ENCODE measurements around the gene TMIE. TPM values are rescaled to one million over a fixed set of nuclear protein-coding genes. Genes with fewer than 3 reads are reported as not detected.

TMIE gene
- total RNA-seq, 1 donor from 2014 or later, result 1.7 TPM

DNA sequence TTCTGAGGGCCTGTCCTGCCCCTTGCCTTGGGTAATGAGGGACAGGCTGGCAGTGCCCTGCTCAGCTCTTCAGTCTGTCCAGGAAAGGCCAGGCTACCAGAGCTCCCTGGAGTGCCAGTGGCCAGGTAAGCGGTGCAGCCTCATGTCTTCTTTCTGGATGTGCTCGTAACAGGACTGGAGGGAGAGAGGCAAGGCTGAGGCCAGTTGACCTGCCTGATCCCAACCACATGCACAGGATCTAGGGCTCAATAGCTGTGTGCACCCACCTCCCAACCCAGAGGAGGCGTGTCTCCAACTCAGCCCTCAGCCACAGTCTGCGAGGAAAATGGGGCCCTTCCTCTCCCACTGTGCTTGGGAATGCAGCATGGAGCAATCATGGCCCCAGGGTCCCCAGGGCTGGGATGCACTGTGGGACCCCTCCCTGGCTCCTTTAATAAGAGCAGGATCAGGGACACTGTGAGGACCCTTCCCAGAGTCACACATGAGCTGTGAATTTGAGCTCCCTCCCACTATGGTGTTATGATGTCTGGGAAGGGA lies 30.2 kb upstream of the TMIE start:
- DNase-seq (peak; percentile 53), ATAC-seq (no peak)
- H3K4me3 ChIP-seq, result no peak overlapping the region
- intact Hi-C loops (cut with DNase I), result no loop called here
- H3K9me3 ChIP-seq, result no peaks in the 10 kb centered on the region
- H3K27ac ChIP-seq, result no peak overlapping the region
- peaks cover 6% of the 10 kb centered on the region for H3K36me3 ChIP-seq
- TF ChIP-seq, protein P1, sequence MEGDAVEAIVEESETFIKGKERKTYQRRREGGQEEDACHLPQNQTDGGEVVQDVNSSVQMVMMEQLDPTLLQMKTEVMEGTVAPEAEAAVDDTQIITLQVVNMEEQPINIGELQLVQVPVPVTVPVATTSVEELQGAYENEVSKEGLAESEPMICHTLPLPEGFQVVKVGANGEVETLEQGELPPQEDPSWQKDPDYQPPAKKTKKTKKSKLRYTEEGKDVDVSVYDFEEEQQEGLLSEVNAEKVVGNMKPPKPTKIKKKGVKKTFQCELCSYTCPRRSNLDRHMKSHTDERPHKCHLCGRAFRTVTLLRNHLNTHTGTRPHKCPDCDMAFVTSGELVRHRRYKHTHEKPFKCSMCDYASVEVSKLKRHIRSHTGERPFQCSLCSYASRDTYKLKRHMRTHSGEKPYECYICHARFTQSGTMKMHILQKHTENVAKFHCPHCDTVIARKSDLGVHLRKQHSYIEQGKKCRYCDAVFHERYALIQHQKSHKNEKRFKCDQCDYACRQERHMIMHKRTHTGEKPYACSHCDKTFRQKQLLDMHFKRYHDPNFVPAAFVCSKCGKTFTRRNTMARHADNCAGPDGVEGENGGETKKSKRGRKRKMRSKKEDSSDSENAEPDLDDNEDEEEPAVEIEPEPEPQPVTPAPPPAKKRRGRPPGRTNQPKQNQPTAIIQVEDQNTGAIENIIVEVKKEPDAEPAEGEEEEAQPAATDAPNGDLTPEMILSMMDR (IDR thresholded peaks at IDR 0.05), result no peak
- no peaks in the 10 kb centered on the region for H3K4me1 ChIP-seq
- no peaks in the 10 kb centered on the region for H3K27me3 ChIP-seq

DNA sequence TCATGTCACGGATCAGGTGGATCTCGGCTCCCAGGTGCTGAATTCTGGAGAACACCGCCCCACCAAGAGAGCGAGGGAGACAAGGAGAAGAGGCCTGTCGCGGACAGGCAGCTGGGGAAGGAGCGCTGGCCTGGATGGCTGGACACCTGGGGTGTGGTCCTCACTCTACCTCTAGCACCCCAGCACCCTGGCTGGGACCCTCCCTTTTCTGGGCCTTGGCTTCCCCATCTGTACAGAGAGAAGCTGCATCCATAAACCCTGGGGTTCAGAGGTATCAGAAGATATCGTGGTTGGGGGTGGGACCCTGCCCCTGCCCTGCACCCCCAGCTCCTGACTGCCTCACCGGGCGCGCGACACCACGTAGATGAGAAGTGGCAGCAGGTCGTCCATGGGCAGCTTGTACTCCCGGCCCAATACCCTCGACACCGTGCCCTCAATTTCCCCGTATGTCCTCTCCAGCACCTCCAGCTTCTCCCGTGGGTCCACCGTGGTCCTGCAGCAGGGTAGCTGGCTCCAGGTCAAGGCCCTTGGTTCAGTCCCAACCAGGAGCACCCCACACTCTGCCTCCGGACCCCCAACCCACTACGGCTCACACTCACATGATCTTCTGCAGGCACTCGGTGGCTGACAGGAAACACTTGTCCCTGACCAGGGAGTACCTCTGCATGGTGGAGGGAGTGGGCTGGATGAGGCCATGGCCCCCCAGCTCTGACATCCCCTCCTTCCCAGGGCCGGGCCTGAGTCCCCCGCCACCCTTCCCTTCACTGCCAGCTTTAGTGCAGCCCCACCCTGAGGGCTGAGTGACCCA lies 29.4 kb upstream of the TMIE start:
- Histone ChIP-seq H3K4me3 (no peak overlapping the region), H3K27me3 (no peaks in the 10 kb centered on the region), H3K9me3 (no peaks in the 10 kb centered on the region), H3K27ac (no peak overlapping the region), H3K36me3 (peaks cover 6% of the 10 kb centered on the region), H3K4me1 (no peaks in the 10 kb centered on the region)
- intact Hi-C loops (cut with DNase I), result no loop called here
- no peak for ATAC-seq
- TF ChIP-seq, protein P1 (IDR thresholded peaks at IDR 0.05), result no peak
- DNase-seq, result peak; percentile 59

DNA sequence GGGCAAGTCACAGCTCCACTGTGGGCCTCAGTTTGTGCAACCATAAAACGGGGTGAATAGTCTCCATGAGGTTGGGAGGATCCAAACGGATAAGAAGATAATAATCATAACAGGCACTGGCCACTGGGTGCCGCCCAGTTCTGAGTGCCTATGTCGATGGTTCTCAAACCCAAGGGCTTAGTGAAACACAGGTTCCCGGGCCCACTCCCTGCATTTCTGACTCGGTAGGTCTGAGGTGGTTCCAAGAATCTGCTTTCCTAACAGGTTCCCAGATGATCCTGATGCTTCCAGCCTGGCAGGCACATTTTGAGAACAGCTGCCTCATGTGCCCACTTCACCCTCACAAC lies 28.9 kb upstream of the TMIE start:
- peak; percentile 46 for DNase-seq
- no peak for ATAC-seq
- intact Hi-C loops (cut with DNase I), result no loop called here
- Histone ChIP-seq H3K4me3 (no peak overlapping the region), H3K36me3 (peaks cover 6% of the 10 kb centered on the region), H3K4me1 (no peaks in the 10 kb centered on the region), H3K27me3 (no peaks in the 10 kb centered on the region), H3K27ac (no peak overlapping the region), H3K9me3 (no peaks in the 10 kb centered on the region)
- TF ChIP-seq, protein P1 (IDR thresholded peaks at IDR 0.05), result no peak

DNA sequence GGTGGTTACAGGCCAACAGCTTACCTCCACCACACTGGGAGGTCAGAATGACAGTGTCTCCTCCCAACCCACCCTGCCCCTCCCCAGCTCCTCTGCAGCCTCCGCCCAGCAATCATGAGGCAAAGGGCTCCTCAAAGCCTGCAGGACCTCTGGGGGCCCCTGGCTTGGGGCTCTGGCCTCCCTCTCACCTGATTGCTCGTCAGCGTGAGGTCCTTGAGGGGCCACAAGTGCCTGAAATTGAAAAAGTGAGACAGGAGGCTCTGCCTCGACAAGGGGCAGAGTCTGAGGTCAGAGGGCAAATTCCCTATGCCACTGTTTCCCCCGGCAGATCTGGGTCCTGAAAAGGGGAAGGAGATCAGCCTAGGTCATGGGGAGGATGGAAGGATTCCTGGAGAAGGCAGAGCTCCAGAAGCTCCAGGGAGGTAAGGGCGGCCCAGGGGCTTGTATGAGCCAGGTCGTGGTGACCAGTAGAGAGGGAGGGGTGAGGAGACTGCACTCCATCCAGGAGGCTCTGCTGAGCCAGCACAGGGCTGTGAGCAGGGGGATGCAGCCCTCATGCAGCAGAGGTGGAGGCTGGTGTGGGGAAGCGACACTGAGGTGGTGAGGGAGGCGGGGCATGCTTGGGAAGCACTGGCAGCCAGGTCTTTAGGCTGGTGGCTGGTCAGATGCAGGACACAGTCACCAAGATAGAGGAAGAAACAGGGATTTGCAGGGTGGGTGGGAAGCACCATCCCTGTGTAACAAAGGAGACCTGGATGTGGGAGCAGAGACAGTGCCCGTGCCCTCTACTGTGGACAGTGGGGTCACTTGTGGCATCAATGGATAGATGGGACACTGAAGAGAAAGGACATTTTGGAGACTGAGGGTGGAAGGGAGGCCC lies 27.8 kb upstream of the TMIE start:
- H3K27me3 ChIP-seq, result no peaks in the 10 kb centered on the region
- H3K27ac ChIP-seq, result no peak overlapping the region
- no peaks in the 10 kb centered on the region for H3K9me3 ChIP-seq
- no peak overlapping the region for H3K4me3 ChIP-seq
- DNase-seq, result peak; percentile 52
- H3K36me3 ChIP-seq, result peaks cover 6% of the 10 kb centered on the region
- intact Hi-C loops (cut with DNase I), result no loop called here
- TF ChIP-seq, protein P1 (IDR thresholded peaks at IDR 0.05), result no peak
- ATAC-seq, result no peak
- H3K4me1 ChIP-seq, result no peaks in the 10 kb centered on the region

DNA sequence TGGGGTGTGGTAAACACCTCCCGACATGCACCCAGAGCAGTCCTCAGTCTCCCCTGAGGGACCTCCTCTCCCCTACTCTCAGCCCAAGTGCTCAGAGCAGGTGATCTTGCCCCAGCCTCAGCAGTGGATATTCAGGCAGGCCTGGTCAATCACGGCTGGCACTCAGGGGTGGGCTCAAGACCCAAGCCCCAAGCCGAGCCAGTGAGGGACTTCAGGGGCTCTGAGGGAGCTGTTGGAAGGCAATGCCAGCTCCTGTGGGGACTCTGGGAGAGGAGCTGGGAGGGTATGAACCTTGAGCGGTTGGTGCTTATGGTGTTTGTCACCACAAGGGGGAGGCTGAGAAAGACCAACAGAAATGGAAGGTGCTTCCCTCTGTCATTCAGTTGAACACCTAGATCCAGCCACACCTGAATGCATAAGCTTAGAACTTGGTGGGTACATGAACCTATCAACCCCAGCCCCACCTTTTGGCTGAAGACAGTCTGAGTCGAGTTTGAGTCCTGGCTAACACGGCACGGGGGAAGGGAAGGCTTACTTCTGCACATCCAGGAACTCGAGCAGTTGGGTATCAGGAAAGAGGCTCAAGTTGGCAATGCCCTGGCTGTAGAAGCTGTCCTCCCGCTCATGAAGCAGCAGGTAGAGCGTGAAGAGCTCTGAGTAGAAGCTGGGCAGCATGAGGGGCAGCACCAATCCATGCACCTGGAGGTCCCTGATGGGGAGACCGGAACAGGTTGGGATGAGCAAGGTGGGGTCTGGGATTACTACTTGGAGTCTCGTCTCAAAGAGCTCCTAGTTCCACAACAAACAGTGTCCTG lies 27.0 kb upstream of the TMIE start:
- no peak overlapping the region for H3K4me3 ChIP-seq
- H3K27me3 ChIP-seq, result no peaks in the 10 kb centered on the region
- ATAC-seq, result no peak
- TF ChIP-seq, protein P1 (IDR thresholded peaks at IDR 0.05), result no peak
- DNase-seq, result peak; percentile 28
- no peaks in the 10 kb centered on the region for H3K4me1 ChIP-seq
- no peak overlapping the region for H3K27ac ChIP-seq
- H3K9me3 ChIP-seq, result no peaks in the 10 kb centered on the region
- peaks cover 6% of the 10 kb centered on the region for H3K36me3 ChIP-seq
- intact Hi-C loops (cut with DNase I), result no loop called here

Measured in upper lobe of right lung (tissue), 1 donor.